HG03175 (cell line): ENCODE data around the gene FRAT2.
A peak's percentile ranks its signal among the peaks of the same experiment; 100 is the strongest.
"Not testable (repeated sequence)": the region's sequence is repeated elsewhere in the genome, so short reads cannot be mapped to it uniquely, and the experiment has no call there.

Experiments used
- ATAC-seq: cut with Tn5 transposase; IDR thresholded peaks from one replicate; pipeline ENCODE4 v1.9.1; 2021; ENCODE audit warnings: mild to moderate bottlenecking, moderate library complexity; ENCODE audit not compliant: unreplicated experiment

FRAT2 gene

GRCh38 chr10:97356918-97357317 lies 22.4 kb upstream of the FRAT2 start:
- ATAC-seq = no peak

- no peak for ATAC-seq
These were observed 21.9 kb upstream of the FRAT2 start for GRCh38 chr10:97356318-97356914.

GRCh38 chr10:97355571-97355975 lies 21.0 kb upstream of the FRAT2 start:
- no peak for ATAC-seq

- no peak for ATAC-seq
These were observed 19.4 kb upstream of the FRAT2 start for GRCh38 chr10:97353945-97354344.

- no peak for ATAC-seq
These were observed 15.4 kb upstream of the FRAT2 start for GRCh38 chr10:97349752-97350513.

- no peak for ATAC-seq
These were observed 12.8 kb upstream of the FRAT2 start for GRCh38 chr10:97347317-97347716.

GRCh38 chr10:97343664-97344063 lies 9.1 kb upstream of the FRAT2 start:
- ATAC-seq = not testable (repeated sequence)

GRCh38 chr10:97341416-97341815 lies 6.9 kb upstream of the FRAT2 start:
- no peak for ATAC-seq

- no peak for ATAC-seq
These were observed 3.5 kb upstream of the FRAT2 start for GRCh38 chr10:97338041-97338440.

GRCh38 chr10:97336942-97337831 lies 2.7 kb upstream of the FRAT2 start:
- no peak for ATAC-seq

GRCh38 chr10:97336446-97336845 lies 1.9 kb upstream of the FRAT2 start:
- ATAC-seq = no peak

GRCh38 chr10:97336006-97336405 lies 1.5 kb upstream of the FRAT2 start:
- ATAC-seq = no peak

- ATAC-seq = no peak
These were observed 675 bp upstream of the FRAT2 start for GRCh38 chr10:97335188-97335619.

- peak; percentile 22 for ATAC-seq
These were observed 744 bp downstream of the FRAT2 start for GRCh38 chr10:97333601-97334369.

- no peak for ATAC-seq
These were observed 1.3 kb downstream of the FRAT2 start for GRCh38 chr10:97333351-97333600.

- ATAC-seq = no peak
These were observed 1.8 kb downstream of the FRAT2 start for GRCh38 chr10:97332591-97333350.

- no peak for ATAC-seq
These were observed 3.3 kb downstream of the FRAT2 start for GRCh38 chr10:97331153-97331703.

- ATAC-seq = no peak
These were observed 4.8 kb downstream of the FRAT2 start for GRCh38 chr10:97329766-97330165.

- no peak for ATAC-seq
These were observed 5.7 kb downstream of the FRAT2 start for GRCh38 chr10:97328646-97329453.
